OCI-LY7 (cell line): ENCODE data around the gene FOXN4.

Experiments used
- CTCF ChIP-seq: fragments of 200-600 bp; sonication (generic); conservative IDR thresholded peaks from 2 replicates; pipeline ENCODE4 v1.5.1; 2014; ENCODE audit warnings: mild to moderate bottlenecking, antibody characterized with exemption, low read length, moderate library complexity, mixed read lengths
- EZH2phosphoT487 ChIP-seq: fragments of 200-600 bp; sonication (generic); IDR thresholded peaks from 2 replicates; pipeline ENCODE4 v1.6.1; 2018; ENCODE audit warnings: low read depth, borderline replicate concordance, mild to moderate bottlenecking, mixed run types, antibody characterized with exemption, low read length, moderate library complexity, mixed read lengths

DNA sequence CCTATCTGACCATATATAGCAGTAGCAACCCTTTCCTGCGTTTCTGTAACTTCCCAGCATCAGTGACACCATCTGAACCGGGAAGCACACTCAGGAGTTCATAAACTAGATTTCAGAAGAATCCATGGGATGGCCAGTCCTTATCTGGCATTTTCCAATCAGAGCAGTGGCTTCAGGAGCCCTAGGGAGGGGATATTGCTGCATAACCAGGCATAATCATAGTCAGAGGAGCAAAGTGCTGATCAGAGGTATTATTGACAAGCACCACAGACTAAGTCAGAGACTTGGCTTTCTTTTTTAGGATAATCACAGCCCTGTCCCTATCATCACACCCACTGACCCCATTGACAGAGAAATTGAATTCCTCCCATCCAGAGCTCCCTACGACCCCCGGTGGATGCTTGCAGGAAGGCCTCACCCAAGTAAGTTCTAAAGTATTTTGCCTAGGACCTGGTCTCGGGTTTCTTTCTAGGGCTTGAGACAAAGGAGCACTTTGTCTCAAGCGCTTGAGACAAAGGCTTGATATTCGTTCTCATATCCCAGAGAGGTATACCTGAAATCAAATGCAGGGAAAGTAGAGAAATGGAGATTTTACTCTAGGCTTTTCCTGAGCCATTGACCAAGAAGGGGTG, 55.1 kb downstream of the FOXN4 start:
- TF ChIP-seq CTCF (0 out of 2 replicates have a peak, but pooled peaks have one; percentile 25), EZH2phosphoT487 (no peak)
